GM11168 (cell line): ENCODE data around the gene VASH2.

Experiments used
- in situ Hi-C: fragments of 300-500 bp; cut with MboI; formaldehyde crosslinking; loops from one replicate; pipeline ENCODE4 v1.12.0; 2022; ENCODE audit warnings: low sequenced_read_pairs; ENCODE audit not compliant: unreplicated experiment

VASH2 gene

GRCh38 chr1:212928323-212929291 is 21.7 kb upstream of the VASH2 start:
- in situ Hi-C loops = no loop called here

DNA sequence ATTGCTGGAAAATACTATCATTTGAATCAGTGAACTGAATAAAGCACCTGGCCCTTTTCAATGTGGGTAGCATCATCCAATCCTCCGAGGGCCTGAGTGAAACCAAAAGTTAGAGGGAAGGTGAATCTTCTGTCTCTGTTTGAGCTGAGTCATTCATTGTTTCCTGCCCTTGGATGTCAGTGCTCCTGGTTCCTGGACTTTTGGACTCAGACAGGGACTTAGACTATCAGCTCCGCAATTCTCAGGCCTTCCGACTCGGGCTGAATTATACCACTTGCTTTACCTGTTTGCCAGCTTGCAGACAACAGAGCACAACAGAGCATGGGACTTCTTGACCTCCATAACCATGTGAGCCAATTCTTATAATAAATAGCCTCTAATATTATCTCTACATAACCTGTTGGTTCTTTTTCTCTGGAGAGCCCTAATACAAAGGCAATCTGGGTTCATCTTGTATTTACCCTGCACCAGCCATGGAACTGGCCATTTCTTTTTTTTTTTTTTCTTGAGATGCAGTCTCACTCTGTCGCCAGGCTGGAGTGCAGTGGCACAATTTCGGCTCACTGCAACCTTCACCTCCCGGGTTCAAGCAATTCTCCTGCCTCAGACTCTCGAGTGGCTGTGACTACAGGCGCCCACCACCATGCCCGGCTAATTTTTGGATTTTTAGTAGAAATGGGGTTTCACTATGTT is 19.2 kb upstream of the VASH2 start:
- in situ Hi-C loops = no loop called here

DNA sequence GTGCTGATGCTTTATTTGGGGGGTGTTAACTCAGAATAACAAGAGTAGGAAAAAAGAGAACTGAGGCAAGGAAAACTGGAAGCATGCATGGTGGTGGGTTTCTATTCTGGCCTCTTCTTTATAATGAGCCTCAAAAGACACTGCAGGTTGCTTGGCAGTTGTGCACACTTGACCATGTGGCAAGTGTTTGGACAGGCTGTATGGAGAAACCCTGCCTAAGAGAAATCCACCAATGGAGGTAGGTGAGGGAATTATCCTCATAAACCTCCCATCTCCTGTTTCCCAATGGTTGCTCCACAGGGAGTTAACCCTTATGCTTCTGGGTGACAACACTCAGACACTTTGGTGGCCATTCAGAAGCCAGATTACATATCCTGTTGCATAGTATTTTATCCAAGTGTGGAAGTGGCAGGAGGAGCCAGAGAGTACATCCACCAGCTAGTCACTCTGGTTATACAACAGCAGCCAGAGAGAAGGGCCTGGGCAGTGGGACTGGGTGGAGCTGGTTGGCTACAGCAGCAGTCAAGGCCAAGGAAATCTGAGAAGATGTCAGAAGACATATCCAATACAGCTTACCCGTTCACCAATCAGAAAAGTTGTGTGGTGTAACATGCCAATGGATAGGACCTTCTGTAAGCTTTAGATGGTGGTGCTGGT is 16.4 kb upstream of the VASH2 start:
- in situ Hi-C loops = no loop called here

GRCh38 chr1:212935387-212935981 is 14.9 kb upstream of the VASH2 start:
- in situ Hi-C loops = no loop called here

DNA sequence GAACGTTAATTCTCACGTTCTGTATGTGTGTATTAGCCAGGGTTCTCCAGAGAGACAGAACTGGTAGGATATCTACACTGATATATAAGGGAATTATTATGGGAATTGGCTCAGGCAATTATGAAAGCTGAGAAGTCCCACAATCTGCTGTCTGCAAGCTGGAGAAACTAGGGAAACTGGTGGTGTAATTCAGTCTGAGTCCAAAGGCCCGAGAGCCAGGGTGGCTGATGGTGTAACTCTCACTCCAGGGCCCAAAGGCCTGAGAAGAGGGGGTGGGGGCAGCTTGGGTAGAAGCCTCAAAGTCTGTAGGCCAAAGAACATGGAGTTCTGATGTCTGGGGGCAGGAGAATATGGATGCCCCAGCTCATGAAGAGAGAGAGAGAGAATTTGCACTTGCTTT is 13.3 kb upstream of the VASH2 start:
- in situ Hi-C loops = no loop called here

GRCh38 chr1:212938846-212939245 is 11.5 kb upstream of the VASH2 start:
- in situ Hi-C loops = no loop called here

GRCh38 chr1:212941452-212941851 is 8.9 kb upstream of the VASH2 start:
- in situ Hi-C loops = no loop called here

- in situ Hi-C loops = no loop called here
Observed at GRCh38 chr1:212942679-212943392, 7.5 kb upstream of the VASH2 start.

DNA sequence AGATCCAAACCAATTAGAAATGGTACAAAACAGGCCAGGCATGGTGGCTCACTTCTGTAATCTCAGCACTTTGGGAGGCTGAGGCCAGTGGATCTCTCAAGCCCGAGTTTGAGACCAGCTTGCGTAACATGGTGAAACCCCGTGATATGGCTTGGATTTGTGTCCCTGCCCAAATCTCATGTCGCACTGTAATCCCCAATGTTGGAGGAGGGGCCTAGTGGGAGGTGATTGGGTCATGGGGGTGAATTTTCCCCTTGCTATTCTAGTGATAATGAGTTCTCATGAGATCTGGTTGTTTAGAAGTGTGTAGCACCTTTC is 7.0 kb upstream of the VASH2 start:
- in situ Hi-C loops = no loop called here

DNA sequence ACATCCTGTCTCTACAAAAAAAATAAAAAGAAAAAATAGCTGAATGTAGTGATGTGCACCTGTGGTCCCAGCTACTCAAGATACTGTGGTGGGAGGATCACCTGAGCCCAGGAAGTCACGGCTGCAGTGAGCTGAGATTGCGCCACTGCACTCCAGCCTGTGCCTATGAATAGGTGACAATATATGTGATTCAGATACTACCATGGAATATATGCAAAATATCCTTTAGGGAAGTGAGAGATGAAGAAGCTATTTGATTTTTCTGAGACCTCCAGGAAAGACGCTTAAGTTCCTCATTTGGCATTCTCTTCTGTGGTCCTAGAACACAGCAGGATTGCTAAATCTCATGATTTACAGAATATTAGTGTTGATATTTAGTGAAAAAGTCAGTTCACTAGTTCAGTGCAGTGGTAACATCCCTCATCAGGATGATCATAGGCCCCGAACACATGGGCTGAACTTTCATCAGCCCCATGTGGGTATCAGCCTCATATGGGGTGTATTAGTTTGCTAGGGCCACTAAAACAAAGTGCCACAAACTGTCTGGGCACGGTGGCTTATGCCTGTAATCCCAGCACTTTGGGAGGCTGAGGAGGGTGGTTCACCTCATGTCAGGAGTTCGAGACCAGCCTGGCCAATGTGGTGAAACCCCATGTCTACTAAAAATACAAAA is 6.0 kb upstream of the VASH2 start:
- in situ Hi-C loops = no loop called here

DNA sequence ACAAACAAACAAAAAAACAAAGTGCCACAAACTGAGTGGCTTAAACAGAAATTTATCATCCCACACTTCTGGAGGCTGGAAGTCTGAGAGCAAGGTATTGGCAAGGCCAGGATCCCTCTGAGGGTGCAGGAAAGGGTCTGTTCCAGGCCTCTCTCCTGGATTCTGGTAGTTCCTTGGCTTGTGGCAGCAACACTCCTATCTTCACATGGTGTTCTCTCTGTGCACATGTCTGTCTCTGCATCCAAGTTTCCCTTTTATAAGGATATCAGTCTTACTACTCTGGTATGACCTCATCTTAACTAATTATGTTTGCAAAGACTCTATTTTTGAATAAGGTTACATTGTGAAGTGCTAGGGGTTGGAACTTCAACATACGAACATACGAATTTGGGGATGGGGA is 5.3 kb upstream of the VASH2 start:
- in situ Hi-C loops = no loop called here

- in situ Hi-C loops = no loop called here
Observed at GRCh38 chr1:212945463-212946160, 4.7 kb upstream of the VASH2 start.

DNA sequence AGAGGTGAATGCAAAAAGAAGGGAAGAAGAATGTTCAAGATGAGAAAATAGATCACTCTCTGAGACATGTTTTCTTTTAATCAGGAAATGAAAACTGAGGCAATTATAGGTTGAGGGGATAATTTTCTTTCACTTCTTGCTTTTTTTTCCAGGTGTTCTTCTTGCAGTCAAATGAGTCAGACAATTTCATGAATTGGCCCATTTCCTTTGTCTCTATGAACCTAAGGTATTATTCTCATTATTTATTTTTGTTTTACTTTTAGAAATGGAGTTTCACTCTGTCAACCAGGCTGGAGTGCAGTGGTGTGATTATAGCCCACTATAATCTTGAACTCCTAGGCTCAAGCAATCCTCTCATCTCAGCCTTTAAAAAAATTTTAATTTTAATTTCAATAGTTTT is 3.5 kb upstream of the VASH2 start:
- in situ Hi-C loops = no loop called here

- in situ Hi-C loops = no loop called here
Observed at GRCh38 chr1:212949771-212950170, 570 bp upstream of the VASH2 start.

- in situ Hi-C loops = no loop called here
Observed at GRCh38 chr1:212951126-212951946, 995 bp downstream of the VASH2 start.

DNA sequence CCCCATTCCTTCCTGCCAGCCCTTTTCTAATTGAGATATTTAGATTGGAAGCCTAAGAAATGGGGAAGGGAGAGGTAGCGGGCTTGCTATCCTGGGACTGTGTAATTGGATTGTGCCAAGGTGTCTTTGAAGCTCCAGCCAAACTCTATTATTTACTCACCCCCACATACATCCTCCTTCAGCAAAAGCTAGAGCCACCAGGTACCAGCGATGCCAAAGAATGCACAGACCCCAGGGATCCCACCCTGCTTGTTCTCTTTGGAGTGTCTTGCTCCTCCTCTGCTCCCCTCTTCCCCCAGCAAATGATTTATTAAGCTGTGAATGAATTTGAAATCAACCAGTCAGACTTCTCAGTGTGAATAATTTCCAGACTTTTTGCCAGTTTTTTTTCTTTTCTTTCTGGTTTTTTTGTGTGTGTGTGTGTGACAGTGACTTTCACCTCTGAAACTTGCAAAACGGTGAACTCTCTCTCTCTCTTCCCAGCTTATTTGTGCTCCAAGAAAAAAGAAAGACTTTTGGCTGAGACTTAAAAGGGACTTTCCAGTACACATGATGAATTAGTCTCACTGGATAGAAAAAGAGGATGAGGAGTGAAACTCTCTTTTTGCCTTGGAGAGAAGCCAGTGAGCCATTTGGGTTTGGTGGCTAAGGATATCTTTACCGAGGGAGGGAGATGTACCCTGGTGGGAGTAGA is 1.8 kb downstream of the VASH2 start:
- in situ Hi-C loops = no loop called here

DNA sequence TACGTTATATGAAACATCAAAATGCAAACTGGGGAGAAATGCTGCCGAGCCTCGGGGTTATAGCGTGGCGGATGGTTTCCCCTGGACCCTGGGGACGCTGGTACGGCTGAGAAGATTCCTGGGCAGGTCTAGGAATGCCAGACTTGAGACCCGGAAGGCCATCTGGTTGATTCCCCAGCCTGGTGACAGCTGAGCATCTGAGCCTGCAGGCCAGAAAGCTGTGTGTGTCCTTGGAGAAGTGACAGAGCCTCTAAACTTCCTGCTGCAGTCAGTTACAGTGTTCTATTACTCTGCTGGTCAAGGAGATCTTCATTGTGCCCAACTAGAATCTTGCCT is 2.3 kb downstream of the VASH2 start:
- in situ Hi-C loops = no loop called here

GRCh38 chr1:212953321-212953720 is 3.0 kb downstream of the VASH2 start:
- in situ Hi-C loops = no loop called here
